Stomach smooth muscle (tissue), 2 donors: ENCODE measurements around the gene RNASET2.

Source experiments
- H3K27ac ChIP-seq: one replicate; pipeline ENCODE4 v1.7.0; 2013; ENCODE audit warnings: mild to moderate bottlenecking, low read length, inconsistent platforms
- H3K27me3 ChIP-seq, 2 donors: one replicate each; pipeline ENCODE4 v1.7.0; 2013; ENCODE audit warnings: low read length in 2 of 2; ENCODE audit not compliant: insufficient read depth in 2 of 2, control insufficient read depth in 1 of 2
- H3K36me3 ChIP-seq, 2 donors: one replicate each; pipeline ENCODE4 v1.7.0; 2013; ENCODE audit warnings: low read length in 2 of 2; ENCODE audit not compliant: control insufficient read depth in 2 of 2, insufficient read depth in 2 of 2
- H3K4me1 ChIP-seq: one replicate; pipeline ENCODE4 v1.7.0; 2013; ENCODE audit warnings: low read length; ENCODE audit not compliant: control insufficient read depth, insufficient read depth
- H3K4me3 ChIP-seq, 2 donors: one replicate each; pipeline ENCODE4 v1.7.0; 2013; ENCODE audit warnings: low read length in 2 of 2
- H3K9ac ChIP-seq, 2 donors: one replicate each; pipeline ENCODE4 v1.7.0; 2013; ENCODE audit warnings: low read length in 2 of 2, mild to moderate bottlenecking in 1 of 2
- H3K9me3 ChIP-seq, 2 donors: one replicate each; pipeline ENCODE4 v1.7.0; 2013; ENCODE audit warnings: low read length in 2 of 2; ENCODE audit not compliant: control insufficient read depth in 2 of 2
- donor health status: healthy.
- donor health status: Pancreatic carcinoma.

Gene RNASET2

DNA sequence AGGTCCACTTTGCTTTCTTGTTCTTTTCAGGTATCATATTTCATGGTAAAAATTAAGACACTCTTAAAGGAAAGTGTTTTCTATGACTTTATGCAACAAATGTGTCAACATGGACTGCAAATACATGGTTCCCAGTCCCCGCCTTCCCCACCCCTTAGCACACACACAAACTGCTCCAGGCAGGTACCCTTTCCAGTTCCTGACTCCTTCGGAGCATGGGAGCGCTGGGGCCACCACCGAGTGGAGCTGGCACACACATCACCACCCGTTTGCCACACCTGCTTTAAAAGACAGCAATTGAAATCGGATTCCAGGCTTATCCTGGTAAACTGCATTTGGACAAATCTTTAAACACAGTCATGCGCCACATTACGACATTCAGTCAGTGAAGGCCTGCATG is 22.2 kb downstream of the RNASET2 start:
- Histone ChIP-seq H3K27me3 (no peaks in the 10 kb centered on the region), H3K4me3 (no peak overlapping the region)

DNA sequence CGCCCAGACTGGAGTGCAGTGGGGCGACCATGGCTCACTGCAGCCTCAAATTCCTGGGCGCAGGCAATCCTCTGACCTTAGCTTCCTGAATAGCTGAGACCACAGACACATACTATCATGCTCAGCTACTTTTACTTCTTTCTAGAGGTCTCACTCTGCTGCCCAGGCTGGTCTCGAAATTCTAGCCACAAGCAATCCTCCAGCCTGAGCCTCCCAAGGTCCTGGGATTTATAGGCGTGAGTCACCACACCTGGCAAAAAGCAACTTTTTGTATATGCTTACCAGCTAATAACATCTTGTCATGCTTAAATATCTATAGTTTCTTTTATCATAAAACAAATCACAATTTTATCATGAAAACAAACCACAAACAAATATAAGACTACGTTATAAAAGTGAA is 23.0 kb downstream of the RNASET2 start:
- Histone ChIP-seq H3K27me3 (no peaks in the 10 kb centered on the region), H3K4me3 (no peak overlapping the region), H3K9ac (no peak overlapping the region), H3K9me3 (no peaks in the 10 kb centered on the region), H3K27ac (no peak overlapping the region), H3K36me3 (peaks cover 14 to 19% of the 10 kb centered on the region in 2 donors), H3K4me1 (no peaks in the 10 kb centered on the region)

More for the DNA sequence above, 22.2 kb downstream of the RNASET2 start:
- Histone ChIP-seq H3K36me3 (peaks cover 13 to 24% of the 10 kb centered on the region in 2 donors), H3K4me1 (no peaks in the 10 kb centered on the region), H3K27ac (no peak overlapping the region), H3K9ac (no peak overlapping the region), H3K9me3 (no peaks in the 10 kb centered on the region)

DNA sequence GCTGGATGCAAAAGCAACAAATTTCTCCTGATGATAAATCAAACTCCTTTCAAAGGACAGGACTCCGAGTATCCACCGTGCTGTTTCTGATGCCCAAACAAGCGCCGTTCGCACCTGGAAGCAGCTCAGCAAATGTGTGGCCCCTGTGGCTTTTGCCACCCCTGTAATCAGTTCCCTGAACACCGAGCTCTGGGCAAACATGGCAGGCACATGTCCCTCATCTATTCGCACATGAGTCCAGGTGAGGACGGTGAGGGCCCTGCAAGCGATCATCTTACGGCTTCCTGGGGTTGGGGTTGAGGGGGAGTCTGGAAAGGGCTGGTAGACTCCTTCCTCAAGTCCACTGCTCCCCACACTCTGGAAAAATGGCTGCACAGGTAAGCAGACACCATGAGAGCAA is 23.7 kb downstream of the RNASET2 start:
- Histone ChIP-seq H3K4me3 (no peak overlapping the region), H3K36me3 (peaks cover 12 to 14% of the 10 kb centered on the region in 2 donors), H3K4me1 (no peaks in the 10 kb centered on the region), H3K27ac (no peak overlapping the region), H3K27me3 (no peaks in the 10 kb centered on the region), H3K9ac (no peak overlapping the region), H3K9me3 (no peaks in the 10 kb centered on the region)

DNA sequence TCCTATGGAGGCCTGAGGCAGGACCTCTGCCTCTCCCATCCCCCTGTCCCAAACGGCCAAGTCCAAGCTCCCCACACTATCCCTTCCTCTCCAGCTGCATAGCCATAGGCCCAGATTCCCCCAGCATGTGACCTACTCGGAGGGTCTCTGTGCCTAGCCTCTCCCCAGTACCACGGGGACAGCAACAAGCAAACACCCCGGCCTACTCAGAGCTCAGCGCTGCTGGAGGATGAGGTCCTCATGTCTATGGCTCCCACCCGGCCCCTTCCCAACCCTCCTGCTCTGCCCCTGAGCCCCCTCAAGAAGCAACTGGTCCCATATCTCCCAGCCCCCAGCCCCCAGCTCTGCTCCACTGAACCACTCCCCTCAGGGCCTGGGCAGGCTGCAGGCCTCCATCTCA is 24.2 kb downstream of the RNASET2 start:
- Histone ChIP-seq H3K36me3 (peaks cover 12 to 16% of the 10 kb centered on the region in 2 donors), H3K9me3 (no peaks in the 10 kb centered on the region), H3K9ac (no peak overlapping the region), H3K27ac (no peak overlapping the region), H3K4me1 (no peaks in the 10 kb centered on the region), H3K27me3 (no peaks in the 10 kb centered on the region), H3K4me3 (no peak overlapping the region)

DNA sequence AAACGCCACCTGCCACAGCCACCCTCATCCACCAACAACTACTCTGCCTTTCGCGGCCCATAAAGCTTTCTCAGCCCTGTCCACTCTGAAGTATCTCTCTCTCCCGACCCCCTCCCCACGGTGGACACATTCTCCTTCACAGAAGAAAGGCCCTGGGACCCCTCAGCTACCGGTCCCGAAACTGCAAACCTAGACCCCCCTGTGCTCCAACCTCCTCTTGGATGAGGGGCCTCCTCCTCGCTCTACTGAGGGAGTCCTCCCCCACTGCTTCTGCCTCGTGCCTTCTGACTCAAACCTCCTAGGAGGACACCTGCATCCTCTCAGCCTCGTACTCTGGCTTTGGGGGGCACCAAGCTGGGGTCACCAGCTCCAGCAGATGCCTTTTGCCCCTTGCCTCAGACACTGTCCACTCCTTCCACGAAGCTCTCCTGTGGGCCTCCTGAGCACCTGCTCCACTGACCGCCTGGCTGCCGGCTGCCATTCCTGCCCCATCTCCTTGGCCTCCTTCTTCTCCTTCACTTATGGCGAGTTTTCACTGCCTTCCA is 24.9 kb downstream of the RNASET2 start:
- H3K27me3 ChIP-seq: no peaks in the 10 kb centered on the region
- H3K27ac ChIP-seq: no peak overlapping the region
- H3K4me1 ChIP-seq: no peaks in the 10 kb centered on the region
- H3K9me3 ChIP-seq: no peaks in the 10 kb centered on the region
- H3K9ac ChIP-seq: no peak overlapping the region
- peaks cover 12 to 16% of the 10 kb centered on the region in 2 donors for H3K36me3 ChIP-seq
- H3K4me3 ChIP-seq: no peak overlapping the region

DNA sequence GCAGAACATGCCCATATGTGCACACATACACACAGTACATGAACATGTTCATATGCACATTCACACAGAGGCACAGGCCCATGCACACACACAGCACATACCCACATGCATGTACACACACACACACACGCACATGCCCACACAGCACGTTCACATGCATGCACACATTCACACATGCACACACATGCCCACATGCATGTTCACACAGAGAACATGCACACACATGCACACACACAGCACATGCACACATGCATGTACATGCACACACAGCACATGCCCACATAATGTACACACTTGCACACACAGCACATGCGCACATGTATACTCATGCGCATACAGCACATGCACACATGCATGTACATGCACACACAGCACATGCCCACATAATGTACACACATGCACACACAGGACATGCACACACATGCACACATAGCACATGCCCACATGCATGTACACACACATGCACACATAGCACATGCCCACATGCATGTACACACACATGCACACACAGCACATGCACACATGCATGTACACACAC is 25.9 kb downstream of the RNASET2 start:
- no peaks in the 10 kb centered on the region for H3K9me3 ChIP-seq
- no peak overlapping the region for H3K9ac ChIP-seq
- no peaks in the 10 kb centered on the region for H3K4me1 ChIP-seq
- H3K36me3 ChIP-seq: peaks cover 12 to 15% of the 10 kb centered on the region in 2 donors
- H3K4me3 ChIP-seq: no peak overlapping the region
- H3K27me3 ChIP-seq: no peaks in the 10 kb centered on the region
- no peak overlapping the region for H3K27ac ChIP-seq

DNA sequence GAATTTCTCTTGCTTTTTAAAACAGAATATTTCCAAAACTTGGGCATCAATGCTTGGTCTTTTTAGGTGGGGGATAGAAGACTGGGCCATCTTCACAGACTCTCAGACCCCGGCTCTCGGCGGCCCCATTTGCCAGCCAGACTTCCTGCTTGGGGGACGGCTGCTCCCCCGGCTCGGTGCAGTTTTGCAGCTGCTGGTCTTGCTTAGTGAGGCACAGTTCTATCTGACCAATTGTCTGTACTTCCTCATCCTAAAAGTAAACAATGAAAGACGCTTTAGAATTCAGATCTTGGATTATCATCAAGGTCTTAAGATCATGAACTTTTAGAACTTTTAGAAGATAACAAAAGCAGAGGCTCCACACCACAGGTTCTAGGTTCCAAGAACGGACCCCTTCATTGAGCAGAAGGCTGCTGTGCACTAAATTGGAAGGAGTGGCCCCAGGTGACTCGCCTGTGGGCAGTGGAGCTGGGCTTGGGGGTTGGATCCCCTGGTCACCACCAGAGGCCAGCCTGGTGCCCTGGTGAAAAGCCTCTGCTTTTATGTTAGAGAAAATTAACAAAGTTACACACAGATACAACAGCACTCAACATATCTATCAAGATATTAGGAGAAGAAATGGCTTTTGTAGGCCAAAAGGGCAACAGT is 26.7 kb downstream of the RNASET2 start:
- Histone ChIP-seq H3K9ac (no peak overlapping the region), H3K27me3 (no peaks in the 10 kb centered on the region), H3K36me3 (peaks cover 11 to 15% of the 10 kb centered on the region in 2 donors), H3K27ac (no peak overlapping the region), H3K4me3 (no peak overlapping the region), H3K4me1 (no peaks in the 10 kb centered on the region), H3K9me3 (no peaks in the 10 kb centered on the region)

DNA sequence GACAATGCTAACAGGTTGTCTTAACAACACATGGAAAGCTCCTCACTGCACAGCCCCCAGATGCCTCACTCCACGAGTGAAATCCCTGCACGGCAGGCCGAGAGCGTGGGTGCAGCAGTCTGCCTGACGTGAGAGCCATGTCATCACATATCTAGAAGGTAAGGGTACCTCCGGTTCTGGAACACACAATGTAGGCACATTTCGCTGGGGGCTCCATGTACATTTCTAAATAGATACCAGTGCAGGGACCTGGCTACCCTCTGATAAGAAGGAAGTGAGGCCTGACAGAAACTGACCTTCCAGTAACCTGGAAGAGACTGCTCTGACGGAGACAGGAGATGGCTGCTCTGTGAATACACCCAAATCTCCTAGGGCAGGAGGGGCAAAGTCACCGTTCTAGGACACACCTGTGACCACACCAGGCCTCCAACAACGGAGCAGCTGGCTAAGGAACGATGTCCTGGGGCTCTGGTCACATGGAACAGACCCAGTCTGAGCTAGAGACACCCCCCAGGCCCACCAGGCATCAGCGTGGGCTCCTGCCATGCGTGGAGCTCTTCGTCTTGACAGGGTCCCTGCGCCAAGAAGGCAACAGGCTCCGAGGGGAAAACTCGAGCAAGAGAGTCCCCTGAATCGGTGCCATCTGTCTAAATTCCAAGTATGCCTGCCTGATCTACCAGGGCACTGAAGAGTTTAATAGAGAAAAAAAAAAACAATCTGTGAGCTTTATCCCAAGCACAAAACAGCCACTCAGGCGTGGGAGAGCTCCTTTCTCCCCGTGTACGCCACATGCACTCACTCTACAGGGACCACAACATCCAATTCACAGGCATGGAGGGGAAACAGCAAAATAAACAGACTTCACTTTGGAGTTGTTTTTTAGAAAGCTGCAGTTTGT is 27.5 kb downstream of the RNASET2 start:
- Histone ChIP-seq H3K4me3 (no peak overlapping the region), H3K27me3 (no peaks in the 10 kb centered on the region), H3K9me3 (no peaks in the 10 kb centered on the region), H3K36me3 (peaks cover 6 to 15% of the 10 kb centered on the region in 2 donors), H3K9ac (no peak overlapping the region), H3K4me1 (no peaks in the 10 kb centered on the region), H3K27ac (no peak overlapping the region)

DNA sequence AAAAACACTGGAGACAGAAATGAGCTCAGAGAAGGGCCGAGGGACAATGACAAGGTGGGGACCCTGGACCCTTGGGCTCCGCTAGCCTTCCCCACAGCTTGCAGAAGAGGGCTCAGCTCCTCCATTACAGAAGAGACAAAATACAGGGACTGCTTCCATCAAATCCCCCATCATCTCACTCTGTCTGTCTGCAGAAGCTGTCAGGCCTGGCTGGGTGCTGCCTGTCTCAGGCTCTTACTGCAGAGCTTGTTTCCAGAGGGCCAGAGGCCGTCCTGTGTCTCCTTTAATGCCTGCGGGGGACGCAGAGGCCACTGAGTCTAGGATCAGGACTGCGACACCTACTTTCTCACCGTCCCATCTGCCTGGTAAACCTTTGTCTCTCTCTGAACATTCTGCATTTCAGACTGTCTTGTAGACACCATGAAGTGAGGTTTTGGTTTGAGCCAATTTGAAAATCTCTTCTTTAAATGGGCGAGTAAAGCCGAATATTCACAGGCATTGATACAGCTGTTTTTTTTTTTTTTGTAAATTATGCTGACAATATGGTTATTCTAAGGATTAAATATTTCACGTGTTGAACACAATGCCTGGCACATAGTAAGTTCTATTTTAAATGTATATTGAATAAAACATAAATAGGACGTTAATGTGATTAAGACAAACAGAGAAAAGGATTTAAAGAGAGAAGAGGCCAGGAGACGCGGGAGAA is 28.3 kb downstream of the RNASET2 start:
- H3K27me3 ChIP-seq: no peaks in the 10 kb centered on the region
- no peak overlapping the region for H3K27ac ChIP-seq
- H3K9me3 ChIP-seq: no peaks in the 10 kb centered on the region
- H3K4me1 ChIP-seq: no peaks in the 10 kb centered on the region
- H3K36me3 ChIP-seq: peaks cover 6 to 15% of the 10 kb centered on the region in 2 donors
- no peak overlapping the region for H3K9ac ChIP-seq
- no peak overlapping the region for H3K4me3 ChIP-seq

DNA sequence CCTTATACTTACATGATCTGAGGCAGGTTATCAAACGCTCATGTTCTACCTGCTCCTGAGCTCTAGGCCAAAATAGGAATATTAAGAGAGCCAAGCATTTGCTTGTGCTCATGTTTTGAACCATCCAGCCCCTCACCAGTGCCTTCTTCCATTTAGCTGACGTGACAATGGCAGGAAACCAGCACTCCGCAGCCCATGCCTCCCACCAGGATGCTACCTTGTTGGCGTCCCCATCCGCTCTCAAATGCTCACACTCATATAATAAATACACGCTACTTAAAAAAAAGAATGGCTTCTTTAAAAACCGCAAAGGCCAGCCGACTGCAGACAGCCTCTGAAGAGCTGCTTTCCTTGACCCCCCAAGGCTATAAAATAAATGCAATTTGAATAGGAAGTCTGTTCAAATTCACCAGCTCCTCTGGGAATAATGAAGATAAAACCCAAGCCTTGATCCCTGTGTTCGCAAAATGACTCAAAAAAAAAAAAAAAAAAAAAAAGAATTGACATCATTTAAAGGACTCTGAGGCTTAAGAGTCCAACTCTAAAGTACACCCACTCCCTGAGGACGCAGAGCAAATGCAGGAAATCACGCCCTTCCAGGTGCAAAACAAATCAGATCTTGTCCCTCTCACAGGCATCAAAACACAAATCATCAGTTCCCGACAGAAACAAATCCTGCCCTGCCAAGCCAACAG is 29.0 kb downstream of the RNASET2 start:
- no peak overlapping the region for H3K27ac ChIP-seq
- H3K36me3 ChIP-seq: peaks cover 4 to 15% of the 10 kb centered on the region in 2 donors
- H3K4me3 ChIP-seq: no peak overlapping the region
- H3K27me3 ChIP-seq: no peaks in the 10 kb centered on the region
- no peaks in the 10 kb centered on the region for H3K4me1 ChIP-seq
- no peaks in the 10 kb centered on the region for H3K9me3 ChIP-seq
- no peak overlapping the region for H3K9ac ChIP-seq
